Testis (tissue), 3 donors: ENCODE data around the gene MTF1. TPM values are rescaled to one million over a fixed set of nuclear protein-coding genes. Genes with fewer than 3 reads are reported as not detected.

Experiments used
- DNase-seq: peaks from one replicate; pipeline ENCODE4 v3.0.0-alpha.2; 2019
- H3K27ac ChIP-seq, 2 donors: fragments of 200-600 bp; sonication (generic); one replicate each; pipeline ENCODE4 v1.5.1; 2019
- H3K27me3 ChIP-seq: fragments of 200-600 bp; sonication (generic); one replicate; pipeline ENCODE4 v1.5.1; 2019
- H3K36me3 ChIP-seq: fragments of 200-600 bp; sonication (generic); one replicate; pipeline ENCODE4 v1.5.1; 2017; ENCODE audit warnings: low read depth; ENCODE audit errors: missing control alignments
- H3K4me1 ChIP-seq: fragments of 200-600 bp; sonication (generic); one replicate; pipeline ENCODE4 v1.5.1; 2019
- H3K4me3 ChIP-seq, 2 donors: fragments of 200-600 bp; sonication (generic); one replicate each; pipeline ENCODE4 v1.5.1; 2017 to 2019
- H3K9me3 ChIP-seq: fragments of 200-600 bp; sonication (generic); one replicate; pipeline ENCODE4 v1.5.1; 2017
- POLR2A ChIP-seq: fragments of 450-650 bp; IDR thresholded peaks from one replicate; pipeline ENCODE4 v1.6.1; 2017; ENCODE audit warnings: antibody characterized with exemption, mild to moderate bottlenecking, moderate library complexity
- WGBS, 2 donors: methylation state at CpG; one replicate each; pipeline ENCODE4 v1.1.5; 2018; 5-methylcytosine and 5-hydroxymethylcytosine counted together
- intact Hi-C: fragments of 100-400 bp; cut with DNase I; formaldehyde crosslinking; loops from one replicate; pipeline ENCODE4 v1.15.1; 2023; ENCODE audit warnings: low total_unique reads
- polyA plus RNA-seq: library from polyadenylated mRNA; stranded (reverse); fragments of 350-450 nt; fragmentation: Illumina TruSeq; extraction: RNeasy Lipid Tissue Mini Kit (QIAGEN cat#74804); gene quantifications from one replicate; pipeline ENCODE4 v1.2.3, GENCODE V29; 2014; ENCODE audit warnings: low read depth, low replicate concordance; ENCODE audit not compliant: insufficient read depth
- total RNA-seq, 2 donors: library from RNA; depleted of rRNA; stranded (reverse); fragments of >200 nt; gene quantifications; one replicate each; pipeline ENCODE4 v1.2.3, GENCODE V29; 2016
- TF ChIP-seq, protein P1 (sequence below), 3 experiments: fragments of 450-650 bp in 2 of 3; fragments of 200-600 bp in 1 of 3; sonication (generic) in 1 of 3; IDR thresholded peaks; one replicate each; pipeline ENCODE4 v1.5.1; 2016 to 2019; ENCODE audit warnings: antibody characterized with exemption in 3 of 3, mild to moderate bottlenecking in 2 of 3, moderate library complexity in 1 of 3

MTF1 gene
- total and polyA plus RNA-seq, 3 donors from 2014 or later = 12.8 to 35.9 (median 16.8) TPM

DNA sequence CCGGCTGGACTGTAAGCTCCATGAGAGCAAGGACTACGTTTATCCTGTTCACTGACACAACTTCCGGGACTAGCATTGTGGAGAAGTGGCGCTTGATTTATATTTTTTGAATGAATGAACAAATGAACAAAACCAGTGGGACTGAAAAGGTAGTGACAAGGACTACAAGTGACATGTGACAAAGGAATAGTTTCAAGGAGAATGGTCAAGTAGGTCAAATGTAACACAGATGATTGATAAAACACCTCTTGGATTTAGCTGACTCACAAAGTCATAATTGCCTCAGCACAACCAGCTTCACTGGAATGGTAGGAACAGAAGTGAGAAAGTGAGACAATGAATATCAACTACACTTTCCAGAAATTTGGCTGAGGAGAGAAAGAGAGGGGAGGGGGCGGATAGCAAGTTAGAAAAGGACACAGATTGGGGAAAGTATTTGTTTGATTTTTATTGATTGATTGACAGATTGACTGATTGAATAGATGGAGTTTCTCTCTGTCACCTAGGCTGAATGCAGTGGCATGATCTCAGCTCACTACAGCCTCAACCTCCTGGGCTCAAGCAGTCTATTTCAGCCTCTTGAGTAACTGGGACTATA is 14.2 kb downstream of the MTF1 start:
- Histone ChIP-seq H3K27me3 (no peaks in the 10 kb centered on the region), H3K4me1 (peaks cover 5% of the 10 kb centered on the region)
- intact Hi-C loops = no loop called here

DNA sequence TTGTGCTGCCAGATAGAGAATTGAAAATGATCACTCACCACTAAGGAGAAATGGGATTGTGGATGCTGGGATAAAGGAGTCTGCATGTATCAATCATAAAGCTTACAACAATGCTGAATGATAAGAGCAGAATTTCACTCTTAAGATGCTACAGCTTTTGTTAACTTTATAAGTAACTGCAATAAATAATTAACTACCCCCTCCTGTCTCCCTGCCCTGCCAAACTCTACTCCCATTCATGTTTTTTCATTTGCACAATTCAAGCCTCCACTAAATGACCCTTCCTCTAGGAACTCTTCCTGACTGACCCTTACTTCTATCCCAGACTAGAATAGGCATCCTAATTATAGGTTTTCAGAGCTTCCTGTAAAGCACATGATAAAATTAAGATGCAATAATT is 14.9 kb downstream of the MTF1 start:
- TF ChIP-seq, protein P1, sequence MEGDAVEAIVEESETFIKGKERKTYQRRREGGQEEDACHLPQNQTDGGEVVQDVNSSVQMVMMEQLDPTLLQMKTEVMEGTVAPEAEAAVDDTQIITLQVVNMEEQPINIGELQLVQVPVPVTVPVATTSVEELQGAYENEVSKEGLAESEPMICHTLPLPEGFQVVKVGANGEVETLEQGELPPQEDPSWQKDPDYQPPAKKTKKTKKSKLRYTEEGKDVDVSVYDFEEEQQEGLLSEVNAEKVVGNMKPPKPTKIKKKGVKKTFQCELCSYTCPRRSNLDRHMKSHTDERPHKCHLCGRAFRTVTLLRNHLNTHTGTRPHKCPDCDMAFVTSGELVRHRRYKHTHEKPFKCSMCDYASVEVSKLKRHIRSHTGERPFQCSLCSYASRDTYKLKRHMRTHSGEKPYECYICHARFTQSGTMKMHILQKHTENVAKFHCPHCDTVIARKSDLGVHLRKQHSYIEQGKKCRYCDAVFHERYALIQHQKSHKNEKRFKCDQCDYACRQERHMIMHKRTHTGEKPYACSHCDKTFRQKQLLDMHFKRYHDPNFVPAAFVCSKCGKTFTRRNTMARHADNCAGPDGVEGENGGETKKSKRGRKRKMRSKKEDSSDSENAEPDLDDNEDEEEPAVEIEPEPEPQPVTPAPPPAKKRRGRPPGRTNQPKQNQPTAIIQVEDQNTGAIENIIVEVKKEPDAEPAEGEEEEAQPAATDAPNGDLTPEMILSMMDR (IDR thresholded peaks at IDR 0.05) = no peak
- no peak for TF ChIP-seq POLR2A
- H3K27me3 ChIP-seq = no peaks in the 10 kb centered on the region
- H3K36me3 ChIP-seq = no peaks in the 10 kb centered on the region
- H3K4me1 ChIP-seq = peaks cover 5% of the 10 kb centered on the region
- H3K9me3 ChIP-seq = no peaks in the 10 kb centered on the region
- H3K27ac ChIP-seq = no peak overlapping the region
- H3K4me3 ChIP-seq = no peak overlapping the region
- intact Hi-C loops = no loop called here
- DNase-seq = no peak

More for the DNA sequence above, 14.2 kb downstream of the MTF1 start:
- TF ChIP-seq, protein P1 (IDR thresholded peaks at IDR 0.05) = no peak
- TF ChIP-seq POLR2A = no peak
- no peaks in the 10 kb centered on the region for H3K9me3 ChIP-seq
- no peak overlapping the region for H3K27ac ChIP-seq
- no peak overlapping the region for H3K4me3 ChIP-seq
- WGBS, 2 donors = 91% methylated on average over 5 of the region's 5 CpGs
- no peak for DNase-seq
- no peaks in the 10 kb centered on the region for H3K36me3 ChIP-seq

DNA sequence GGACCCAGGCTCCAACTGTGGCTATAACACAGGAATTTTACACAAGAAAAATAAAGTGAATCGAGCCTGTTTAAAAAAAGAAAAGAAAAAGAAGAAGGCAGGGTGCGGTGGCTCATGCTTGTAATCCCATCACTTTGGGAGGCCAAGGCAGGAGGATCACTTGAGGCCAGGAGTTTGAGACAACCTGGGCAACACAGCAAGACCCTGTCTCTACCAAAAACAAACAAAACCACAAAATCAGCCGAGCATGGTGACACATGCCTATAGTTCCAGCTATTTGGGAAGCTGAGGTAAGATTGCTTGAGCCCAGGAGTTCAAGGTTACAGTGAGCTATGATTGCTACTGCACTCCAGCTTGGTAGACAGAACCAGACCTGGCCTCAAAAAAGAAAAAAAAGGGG is 17.7 kb downstream of the MTF1 start:
- no peaks in the 10 kb centered on the region for H3K27me3 ChIP-seq
- DNase-seq = no peak
- H3K36me3 ChIP-seq = no peaks in the 10 kb centered on the region
- H3K4me1 ChIP-seq = peaks cover 5% of the 10 kb centered on the region
- H3K4me3 ChIP-seq = no peak overlapping the region
- WGBS, 2 donors = 96 to 97% methylated on average over 3 of the region's 3 CpGs
- H3K27ac ChIP-seq = no peak overlapping the region
- intact Hi-C loops = no loop called here
- no peaks in the 10 kb centered on the region for H3K9me3 ChIP-seq
- TF ChIP-seq, protein P1 (IDR thresholded peaks at IDR 0.05) = no peak
- TF ChIP-seq POLR2A = no peak

DNA sequence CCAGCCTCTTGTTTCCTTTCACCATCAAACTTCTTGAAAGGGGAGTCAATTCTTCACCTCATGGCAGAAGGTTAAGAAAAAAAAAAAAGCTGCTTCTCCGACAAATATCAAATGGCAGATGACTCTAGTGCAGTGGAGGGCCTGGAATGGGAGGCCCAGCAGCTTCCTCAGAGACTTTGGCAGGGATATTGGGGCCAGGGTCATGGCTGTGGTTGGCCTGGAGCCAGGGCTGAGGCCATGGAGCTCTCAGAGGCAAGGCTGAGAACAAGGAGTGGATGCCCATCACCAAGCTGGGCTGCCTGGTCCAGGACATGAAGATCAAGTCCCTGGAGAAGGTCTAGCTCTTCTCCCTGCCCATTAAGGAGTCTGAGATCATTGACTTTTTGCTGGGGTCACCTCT is 18.7 kb downstream of the MTF1 start:
- no peak overlapping the region for H3K27ac ChIP-seq
- 52 to 75% methylated on average over 1 of the region's 1 CpG for WGBS, 2 donors
- no peak for DNase-seq

More for the DNA sequence above, 18.7 kb downstream of the MTF1 start:
- no peak overlapping the region for H3K4me3 ChIP-seq
- peaks cover 5% of the 10 kb centered on the region for H3K4me1 ChIP-seq
- no peaks in the 10 kb centered on the region for H3K27me3 ChIP-seq
- no peaks in the 10 kb centered on the region for H3K9me3 ChIP-seq
- H3K36me3 ChIP-seq = no peaks in the 10 kb centered on the region
- intact Hi-C loops = no loop called here
- TF ChIP-seq, protein P1 (IDR thresholded peaks at IDR 0.05) = no peak
- TF ChIP-seq POLR2A = no peak
